ENCODE measurements around the gene IFIT3.

Gene IFIT3

DNA sequence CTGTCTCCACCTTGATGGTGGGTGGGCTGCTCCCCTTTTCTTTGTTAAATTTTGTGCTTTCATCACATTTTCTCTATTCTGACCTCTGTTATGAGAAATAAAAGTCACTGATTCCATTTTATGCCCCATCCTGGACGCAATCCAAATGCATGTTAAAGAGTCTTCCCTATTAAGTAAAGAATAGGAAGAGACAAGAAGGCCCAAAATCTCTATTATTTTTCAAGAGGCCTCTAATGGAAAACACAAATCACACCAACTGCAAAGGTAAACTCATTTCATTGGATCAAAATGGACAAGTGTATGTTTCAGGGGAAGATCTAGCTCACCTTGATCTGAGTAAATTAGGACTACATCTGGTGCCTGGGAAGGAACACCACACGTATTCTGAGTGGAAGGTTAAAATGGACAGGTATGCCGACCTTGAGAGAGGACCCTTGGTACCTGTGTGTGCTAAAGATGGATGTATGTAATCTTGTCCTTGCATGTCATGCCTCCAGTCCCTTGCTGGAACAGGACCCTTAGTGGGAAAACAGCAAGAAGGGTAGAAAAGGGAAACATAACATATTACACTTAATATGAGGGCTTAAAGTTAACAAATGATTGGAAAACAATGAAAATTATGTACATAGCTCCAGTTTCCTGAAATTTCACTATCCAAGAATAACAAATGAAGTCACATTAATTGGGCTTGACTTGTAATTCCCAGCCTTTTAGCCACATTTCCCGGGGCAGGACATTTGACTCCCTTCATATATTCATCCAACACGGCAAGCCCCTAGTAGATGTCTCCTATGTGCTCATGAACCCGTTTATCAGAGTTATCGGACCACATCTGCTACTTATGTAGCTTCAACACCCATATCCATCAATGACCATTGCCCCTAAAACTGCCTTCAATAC lies 18.4 kb upstream of the IFIT3 start:
- Histone ChIP-seq H3K4ac (ENCODE audit: low read length) (no peak overlapping the region), H3K23ac (ENCODE audit: low read depth, low read length, poor library complexity) (no peak overlapping the region), H3K18ac (ENCODE audit: low read length) (no peak overlapping the region), H3K4me1 (ENCODE audit: control insufficient read depth in 2 of 2, insufficient read depth in 1 of 2, low read depth in 1 of 2, low read length in 2 of 2) (peaks cover 2 to 3% of the 10 kb centered on the region in 2 donors), H3K4me2 (ENCODE audit: insufficient read depth, low read length, poor library complexity, severe bottlenecking) (no peak overlapping the region), H2AK5ac (ENCODE audit: low read depth, low read length) (no peak overlapping the region), H3K14ac (ENCODE audit: low read length) (no peak overlapping the region), H3K9ac (ENCODE audit: low read depth, low read length, poor library complexity) (no peak overlapping the region), H3K79me1 (ENCODE audit: low read depth, low read length) (no peaks in the 10 kb centered on the region), H3K27ac (replicated peaks; ENCODE audit: low read length) (no peak overlapping the region), H4K8ac (ENCODE audit: low read depth, low read length) (no peak overlapping the region), H3K9me3 (replicated peaks in 1 of 2; ENCODE audit: control insufficient read depth in 2 of 2, insufficient read depth in 1 of 2, low read depth in 1 of 2, low read length in 2 of 2) (no peaks in the 10 kb centered on the region), H2BK12ac (ENCODE audit: low read length) (no peak overlapping the region), H3K4me3 (ENCODE audit: low read length in 2 of 2) (no peak overlapping the region), H2BK5ac (ENCODE audit: low read length) (no peak overlapping the region), H4K91ac (ENCODE audit: low read depth, low read length, poor library complexity) (no peak overlapping the region), H2BK15ac (ENCODE audit: low read length) (no peak overlapping the region), H3K27me3 (ENCODE audit: control insufficient read depth in 3 of 3, insufficient read depth in 3 of 3, low read depth in 1 of 3, low read length in 3 of 3) (no peaks in the 10 kb centered on the region), H2AFZ (ENCODE audit: low read length) (no peak overlapping the region), H3K36me3 (replicated peaks in 1 of 2; ENCODE audit: control insufficient read depth in 2 of 2, insufficient read depth in 2 of 2, low read length in 2 of 2) (no peaks in the 10 kb centered on the region), H2BK120ac (ENCODE audit: low read depth, low read length) (no peak overlapping the region)
- WGBS, 2 donors (ENCODE audit: extremely low coverage in 2 of 2, insufficient read length in 2 of 2, insufficient replicate concordance in 1 of 2), result no CpG with 5 or more reads among the region's 7 CpGs
- DNase-seq (ENCODE audit: low spot score), result no peak

DNA sequence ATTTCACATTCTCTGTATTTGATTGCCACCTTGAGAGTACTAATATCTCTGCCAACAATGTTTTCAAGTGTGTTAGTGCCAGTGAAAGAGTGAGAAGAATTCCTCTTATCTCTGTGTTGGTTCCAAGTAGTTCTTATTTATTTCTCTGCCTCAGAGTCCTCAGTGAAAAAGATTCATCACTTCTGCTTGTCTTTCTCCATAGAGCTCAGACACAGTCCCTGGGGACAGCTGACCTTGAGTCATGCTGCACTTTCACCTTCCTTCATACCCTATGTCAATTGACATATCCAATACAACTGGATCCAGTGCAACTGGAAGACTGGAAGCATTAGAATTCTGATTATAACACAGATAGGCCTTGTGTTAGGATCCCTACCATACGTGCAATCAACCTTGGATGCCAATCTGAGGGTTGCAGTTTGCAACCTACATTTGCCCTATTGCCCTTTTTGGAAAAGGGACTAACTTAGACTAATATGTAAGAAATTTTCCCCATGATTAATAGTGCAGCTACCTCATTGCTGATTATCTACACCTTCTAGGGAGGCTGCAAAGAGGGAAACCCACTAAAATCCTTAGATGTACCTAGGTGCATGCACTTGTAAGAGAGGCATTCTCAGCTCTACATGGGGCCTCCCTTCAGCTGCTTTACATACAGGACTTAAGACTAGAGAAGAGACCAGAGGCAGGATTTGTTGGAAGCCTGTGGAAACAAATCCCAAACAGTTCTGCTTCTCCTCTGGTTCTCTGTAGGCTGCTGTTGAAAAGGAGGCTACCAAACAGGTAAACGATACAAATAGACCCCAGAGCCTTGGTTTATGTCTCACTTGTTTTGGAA lies 17.5 kb upstream of the IFIT3 start:
- Histone ChIP-seq H3K9me3 (replicated peaks in 1 of 2; ENCODE audit: control insufficient read depth in 2 of 2, insufficient read depth in 1 of 2, low read depth in 1 of 2, low read length in 2 of 2) (no peaks in the 10 kb centered on the region), H4K8ac (ENCODE audit: low read depth, low read length) (no peak overlapping the region), H3K18ac (ENCODE audit: low read length) (no peak overlapping the region), H3K14ac (ENCODE audit: low read length) (no peak overlapping the region), H2BK15ac (ENCODE audit: low read length) (no peak overlapping the region), H3K4ac (ENCODE audit: low read length) (no peak overlapping the region), H2BK120ac (ENCODE audit: low read depth, low read length) (no peak overlapping the region), H3K4me2 (ENCODE audit: insufficient read depth, low read length, poor library complexity, severe bottlenecking) (no peak overlapping the region), H4K91ac (ENCODE audit: low read depth, low read length, poor library complexity) (no peak overlapping the region), H2BK12ac (ENCODE audit: low read length) (no peak overlapping the region), H2AK5ac (ENCODE audit: low read depth, low read length) (no peak overlapping the region), H3K9ac (ENCODE audit: low read depth, low read length, poor library complexity) (no peak overlapping the region), H3K27me3 (ENCODE audit: control insufficient read depth in 3 of 3, insufficient read depth in 3 of 3, low read depth in 1 of 3, low read length in 3 of 3) (no peaks in the 10 kb centered on the region), H3K23ac (ENCODE audit: low read depth, low read length, poor library complexity) (no peak overlapping the region), H2BK5ac (ENCODE audit: low read length) (no peak overlapping the region), H3K79me1 (ENCODE audit: low read depth, low read length) (no peaks in the 10 kb centered on the region), H3K4me3 (ENCODE audit: low read length in 2 of 2) (no peak overlapping the region), H2AFZ (ENCODE audit: low read length) (no peak overlapping the region), H3K4me1 (ENCODE audit: control insufficient read depth in 2 of 2, insufficient read depth in 1 of 2, low read depth in 1 of 2, low read length in 2 of 2) (peaks cover 2 to 3% of the 10 kb centered on the region in 2 donors), H3K27ac (replicated peaks; ENCODE audit: low read length) (no peak overlapping the region), H3K36me3 (replicated peaks in 1 of 2; ENCODE audit: control insufficient read depth in 2 of 2, insufficient read depth in 2 of 2, low read length in 2 of 2) (no peaks in the 10 kb centered on the region)
- no peak for DNase-seq (ENCODE audit: low spot score)
- WGBS, 2 donors (ENCODE audit: extremely low coverage in 2 of 2, insufficient read length in 2 of 2, insufficient replicate concordance in 1 of 2), result no CpG with 5 or more reads among the region's 2 CpGs

DNA sequence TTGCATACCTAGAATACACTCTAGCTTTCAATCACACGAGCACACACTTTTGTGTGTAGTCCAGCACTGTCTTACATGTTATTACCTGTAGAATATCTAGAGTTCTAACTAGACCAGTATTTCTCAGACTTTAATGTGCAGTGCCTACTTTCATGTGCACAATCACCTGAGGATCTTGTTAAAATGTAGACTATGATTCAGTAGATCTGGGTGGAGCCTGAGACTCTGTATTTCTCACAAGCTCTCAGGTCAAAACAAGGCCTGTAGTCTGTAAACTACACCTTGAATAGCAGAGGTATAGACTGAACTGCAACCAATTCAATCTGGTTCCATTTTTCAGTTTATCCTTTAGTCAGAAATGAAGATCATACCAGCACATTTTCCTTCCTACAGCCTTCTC lies 14.8 kb upstream of the IFIT3 start:
- H3K4me2 ChIP-seq (ENCODE audit: insufficient read depth, low read length, poor library complexity, severe bottlenecking), result no peak overlapping the region
- no peak overlapping the region for H2AFZ ChIP-seq (ENCODE audit: low read length)
- no peak overlapping the region for H4K8ac ChIP-seq (ENCODE audit: low read depth, low read length)
- H3K4me1 ChIP-seq (ENCODE audit: control insufficient read depth in 2 of 2, insufficient read depth in 1 of 2, low read depth in 1 of 2, low read length in 2 of 2), result no peaks in the 10 kb centered on the region
- no peak overlapping the region for H2BK12ac ChIP-seq (ENCODE audit: low read length)
- H3K27ac ChIP-seq (replicated peaks; ENCODE audit: low read length), result no peak overlapping the region
- H3K27me3 ChIP-seq (ENCODE audit: control insufficient read depth in 3 of 3, insufficient read depth in 3 of 3, low read depth in 1 of 3, low read length in 3 of 3), result no peaks in the 10 kb centered on the region
- no peaks in the 10 kb centered on the region for H3K9me3 ChIP-seq (replicated peaks in 1 of 2; ENCODE audit: control insufficient read depth in 2 of 2, insufficient read depth in 1 of 2, low read depth in 1 of 2, low read length in 2 of 2)
- no peak overlapping the region for H2BK120ac ChIP-seq (ENCODE audit: low read depth, low read length)
- H2BK15ac ChIP-seq (ENCODE audit: low read length), result no peak overlapping the region
- DNase-seq (ENCODE audit: low spot score), result no peak
- no peak overlapping the region for H3K4ac ChIP-seq (ENCODE audit: low read length)
- no peak overlapping the region for H3K18ac ChIP-seq (ENCODE audit: low read length)
- H2BK5ac ChIP-seq (ENCODE audit: low read length), result no peak overlapping the region
- no peak overlapping the region for H3K9ac ChIP-seq (ENCODE audit: low read depth, low read length, poor library complexity)
- no peak overlapping the region for H2AK5ac ChIP-seq (ENCODE audit: low read depth, low read length)
- H3K79me1 ChIP-seq (ENCODE audit: low read depth, low read length), result no peaks in the 10 kb centered on the region
- WGBS, 2 donors (ENCODE audit: extremely low coverage in 2 of 2, insufficient read length in 2 of 2, insufficient replicate concordance in 1 of 2), result no CpG with 5 or more reads among the region's 1 CpG
- no peak overlapping the region for H3K14ac ChIP-seq (ENCODE audit: low read length)
- no peaks in the 10 kb centered on the region for H3K36me3 ChIP-seq (replicated peaks in 1 of 2; ENCODE audit: control insufficient read depth in 2 of 2, insufficient read depth in 2 of 2, low read length in 2 of 2)
- no peak overlapping the region for H3K23ac ChIP-seq (ENCODE audit: low read depth, low read length, poor library complexity)
- H3K4me3 ChIP-seq (ENCODE audit: low read length in 2 of 2), result no peak overlapping the region
- no peak overlapping the region for H4K91ac ChIP-seq (ENCODE audit: low read depth, low read length, poor library complexity)

DNA sequence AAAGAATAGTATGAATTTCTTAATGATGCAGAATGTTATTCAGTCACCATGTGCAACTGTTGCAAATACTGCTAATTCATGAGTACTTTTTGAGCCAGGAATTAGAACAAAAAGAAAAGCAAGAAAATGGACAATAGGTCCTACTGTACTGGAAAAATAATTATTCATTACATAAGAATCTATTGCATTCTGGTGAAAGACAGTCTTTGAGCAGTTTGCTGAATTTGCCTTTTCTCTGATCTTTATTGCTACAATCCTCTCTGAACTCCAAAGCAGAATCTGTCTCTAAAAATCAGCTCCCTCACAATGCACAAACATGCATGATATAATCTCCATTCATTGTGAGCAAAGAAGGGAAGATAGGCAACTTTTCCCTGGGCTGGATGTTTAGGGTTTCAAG lies 13.1 kb upstream of the IFIT3 start:
- H2AFZ ChIP-seq (ENCODE audit: low read length), result no peak overlapping the region
- H3K14ac ChIP-seq (ENCODE audit: low read length), result no peak overlapping the region
- H3K9ac ChIP-seq (ENCODE audit: low read depth, low read length, poor library complexity), result no peak overlapping the region
- H2AK5ac ChIP-seq (ENCODE audit: low read depth, low read length), result no peak overlapping the region
- no peaks in the 10 kb centered on the region for H3K79me1 ChIP-seq (ENCODE audit: low read depth, low read length)
- no peak overlapping the region for H3K23ac ChIP-seq (ENCODE audit: low read depth, low read length, poor library complexity)
- no peak overlapping the region for H4K8ac ChIP-seq (ENCODE audit: low read depth, low read length)
- H3K9me3 ChIP-seq (replicated peaks in 1 of 2; ENCODE audit: control insufficient read depth in 2 of 2, insufficient read depth in 1 of 2, low read depth in 1 of 2, low read length in 2 of 2), result no peaks in the 10 kb centered on the region
- H2BK5ac ChIP-seq (ENCODE audit: low read length), result no peak overlapping the region
- H4K91ac ChIP-seq (ENCODE audit: low read depth, low read length, poor library complexity), result no peak overlapping the region
- H3K4me2 ChIP-seq (ENCODE audit: insufficient read depth, low read length, poor library complexity, severe bottlenecking), result no peak overlapping the region
- no peak overlapping the region for H3K27ac ChIP-seq (replicated peaks; ENCODE audit: low read length)
- H2BK120ac ChIP-seq (ENCODE audit: low read depth, low read length), result no peak overlapping the region
- no peak for DNase-seq (ENCODE audit: low spot score)
- H3K4me1 ChIP-seq (ENCODE audit: control insufficient read depth in 2 of 2, insufficient read depth in 1 of 2, low read depth in 1 of 2, low read length in 2 of 2), result no peaks in the 10 kb centered on the region
- H3K18ac ChIP-seq (ENCODE audit: low read length), result no peak overlapping the region
- no peak overlapping the region for H2BK12ac ChIP-seq (ENCODE audit: low read length)
- no peaks in the 10 kb centered on the region for H3K27me3 ChIP-seq (ENCODE audit: control insufficient read depth in 3 of 3, insufficient read depth in 3 of 3, low read depth in 1 of 3, low read length in 3 of 3)
- H2BK15ac ChIP-seq (ENCODE audit: low read length), result no peak overlapping the region
- no peak overlapping the region for H3K4ac ChIP-seq (ENCODE audit: low read length)
- no peaks in the 10 kb centered on the region for H3K36me3 ChIP-seq (replicated peaks in 1 of 2; ENCODE audit: control insufficient read depth in 2 of 2, insufficient read depth in 2 of 2, low read length in 2 of 2)
- no peak overlapping the region for H3K4me3 ChIP-seq (ENCODE audit: low read length in 2 of 2)

Measured in neuronal stem cell (in vitro differentiated cells).